ENCODE results near the gene CCDC74A. TPM values are rescaled to one million over a fixed set of nuclear protein-coding genes. Genes with fewer than 3 reads are reported as not detected.

Gene CCDC74A
- total and polyA plus RNA-seq, 9 of the 15 experiments (the other 6 are each of a cell fraction or from before 2014, with no cell fraction given), result 1.1 to 38.1 (median 9.6) TPM

DNA sequence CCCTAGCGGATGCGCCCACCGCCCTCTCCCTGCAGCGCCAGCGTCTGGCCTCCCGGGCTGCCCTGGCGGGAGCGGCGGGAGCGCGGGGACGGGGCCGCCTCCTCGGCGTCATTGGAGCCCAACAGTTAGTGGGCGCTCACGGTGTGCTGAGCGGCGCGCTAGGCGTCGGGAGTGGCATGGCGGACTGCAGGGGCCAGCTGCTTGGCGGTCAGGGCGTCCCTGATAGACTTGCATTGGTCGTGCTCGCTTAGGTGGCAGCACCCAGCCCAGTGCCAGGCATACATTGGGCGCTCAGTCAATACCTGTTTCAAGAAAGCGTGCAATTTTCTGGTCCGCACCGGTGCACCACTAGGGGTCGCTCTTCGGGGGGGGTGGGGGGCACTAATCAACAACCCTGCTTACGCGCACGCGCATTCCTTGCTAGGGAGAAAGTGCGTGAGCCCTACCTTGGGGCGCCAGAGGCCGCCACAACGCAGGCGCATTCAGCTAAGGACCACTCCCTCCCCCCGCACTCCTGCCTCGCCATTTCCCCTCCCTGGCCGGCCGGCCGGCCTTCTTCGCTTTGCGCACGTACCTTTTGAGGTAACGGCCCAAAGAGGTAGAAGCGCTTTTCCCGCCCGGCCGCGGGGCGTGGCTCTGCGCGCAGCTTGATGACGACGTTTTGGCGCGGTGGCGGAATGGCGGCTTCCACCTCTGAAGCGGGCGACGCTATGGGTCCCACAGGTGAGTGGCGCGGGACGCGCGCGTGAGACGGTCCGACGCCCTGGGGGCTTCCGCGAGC is 35.1 kb upstream of the CCDC74A start (continued):
- 0 out of 2 replicates have a peak, but pooled peaks have one; percentile 6 for TF ChIP-seq NFE2 (IDR thresholded peaks at IDR 0.05; ENCODE audit: low read depth)
- TF ChIP-seq KLF6 (CRISPR knock-in tag; IDR thresholded peaks at IDR 0.05; ENCODE audit: borderline replicate concordance), result peak; percentile 92
- TF ChIP-seq NR2C2 (CRISPR knock-in tag; IDR thresholded peaks at IDR 0.05), result no peak
- peak; percentile 49; the same call in 1 of the 2 replicates for TF ChIP-seq NR2C2 (tag; IDR thresholded peaks at IDR 0.05)
- no peak for TF ChIP-seq ZNF197 (CRISPR knock-in tag; IDR thresholded peaks at IDR 0.05; ENCODE audit: low read depth)
- TF ChIP-seq, protein P1, sequence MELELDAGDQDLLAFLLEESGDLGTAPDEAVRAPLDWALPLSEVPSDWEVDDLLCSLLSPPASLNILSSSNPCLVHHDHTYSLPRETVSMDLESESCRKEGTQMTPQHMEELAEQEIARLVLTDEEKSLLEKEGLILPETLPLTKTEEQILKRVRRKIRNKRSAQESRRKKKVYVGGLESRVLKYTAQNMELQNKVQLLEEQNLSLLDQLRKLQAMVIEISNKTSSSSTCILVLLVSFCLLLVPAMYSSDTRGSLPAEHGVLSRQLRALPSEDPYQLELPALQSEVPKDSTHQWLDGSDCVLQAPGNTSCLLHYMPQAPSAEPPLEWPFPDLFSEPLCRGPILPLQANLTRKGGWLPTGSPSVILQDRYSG (tag; conservative IDR thresholded peaks at IDR 0.05; ENCODE audit: low read depth), result no peak
- TF ChIP-seq FOXK2 (conservative IDR thresholded peaks at IDR 0.05 in 1 of 2, IDR thresholded peaks at IDR 0.05 in 1 of 2; ENCODE audit: low read depth in 2 of 2), result peak; percentile 95 to 96
- TF ChIP-seq, protein P2, sequence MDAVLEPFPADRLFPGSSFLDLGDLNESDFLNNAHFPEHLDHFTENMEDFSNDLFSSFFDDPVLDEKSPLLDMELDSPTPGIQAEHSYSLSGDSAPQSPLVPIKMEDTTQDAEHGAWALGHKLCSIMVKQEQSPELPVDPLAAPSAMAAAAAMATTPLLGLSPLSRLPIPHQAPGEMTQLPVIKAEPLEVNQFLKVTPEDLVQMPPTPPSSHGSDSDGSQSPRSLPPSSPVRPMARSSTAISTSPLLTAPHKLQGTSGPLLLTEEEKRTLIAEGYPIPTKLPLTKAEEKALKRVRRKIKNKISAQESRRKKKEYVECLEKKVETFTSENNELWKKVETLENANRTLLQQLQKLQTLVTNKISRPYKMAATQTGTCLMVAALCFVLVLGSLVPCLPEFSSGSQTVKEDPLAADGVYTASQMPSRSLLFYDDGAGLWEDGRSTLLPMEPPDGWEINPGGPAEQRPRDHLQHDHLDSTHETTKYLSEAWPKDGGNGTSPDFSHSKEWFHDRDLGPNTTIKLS (IDR thresholded peaks at IDR 0.05; ENCODE audit: borderline replicate concordance, low read depth), result 0 out of 2 replicates have a peak, but pooled peaks have one; percentile 27
- TF ChIP-seq, protein P3, sequence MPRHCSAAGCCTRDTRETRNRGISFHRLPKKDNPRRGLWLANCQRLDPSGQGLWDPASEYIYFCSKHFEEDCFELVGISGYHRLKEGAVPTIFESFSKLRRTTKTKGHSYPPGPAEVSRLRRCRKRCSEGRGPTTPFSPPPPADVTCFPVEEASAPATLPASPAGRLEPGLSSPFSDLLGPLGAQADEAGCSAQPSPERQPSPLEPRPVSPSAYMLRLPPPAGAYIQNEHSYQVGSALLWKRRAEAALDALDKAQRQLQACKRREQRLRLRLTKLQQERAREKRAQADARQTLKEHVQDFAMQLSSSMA (CRISPR knock-in tag; IDR thresholded peaks at IDR 0.05), result no peak
- TF ChIP-seq ZNF766 (CRISPR knock-in tag; conservative IDR thresholded peaks at IDR 0.05), result no peak
- TF ChIP-seq ZNF165 (CRISPR knock-in tag; IDR thresholded peaks at IDR 0.05; ENCODE audit: borderline replicate concordance), result no peak
- TF ChIP-seq U2AF1 (optimal IDR thresholded peaks at IDR 0.05; ENCODE audit: low read depth, low read length), result no peak
- TF ChIP-seq, protein P4, sequence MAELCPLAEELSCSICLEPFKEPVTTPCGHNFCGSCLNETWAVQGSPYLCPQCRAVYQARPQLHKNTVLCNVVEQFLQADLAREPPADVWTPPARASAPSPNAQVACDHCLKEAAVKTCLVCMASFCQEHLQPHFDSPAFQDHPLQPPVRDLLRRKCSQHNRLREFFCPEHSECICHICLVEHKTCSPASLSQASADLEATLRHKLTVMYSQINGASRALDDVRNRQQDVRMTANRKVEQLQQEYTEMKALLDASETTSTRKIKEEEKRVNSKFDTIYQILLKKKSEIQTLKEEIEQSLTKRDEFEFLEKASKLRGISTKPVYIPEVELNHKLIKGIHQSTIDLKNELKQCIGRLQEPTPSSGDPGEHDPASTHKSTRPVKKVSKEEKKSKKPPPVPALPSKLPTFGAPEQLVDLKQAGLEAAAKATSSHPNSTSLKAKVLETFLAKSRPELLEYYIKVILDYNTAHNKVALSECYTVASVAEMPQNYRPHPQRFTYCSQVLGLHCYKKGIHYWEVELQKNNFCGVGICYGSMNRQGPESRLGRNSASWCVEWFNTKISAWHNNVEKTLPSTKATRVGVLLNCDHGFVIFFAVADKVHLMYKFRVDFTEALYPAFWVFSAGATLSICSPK (IDR thresholded peaks at IDR 0.05; ENCODE audit: borderline replicate concordance), result no peak
- peak; percentile 59; the same call in 1 of the 2 replicates for TF ChIP-seq KLF13 (tag; IDR thresholded peaks at IDR 0.05; ENCODE audit: borderline replicate concordance, low read depth)
- TF ChIP-seq NFRKB (IDR thresholded peaks at IDR 0.05; ENCODE audit: low read depth), result peak; percentile 63; the same call in 1 of the 2 replicates
- no peak for TF ChIP-seq ZNF134 (CRISPR knock-in tag; conservative IDR thresholded peaks at IDR 0.05)
- TF ChIP-seq, protein P5, sequence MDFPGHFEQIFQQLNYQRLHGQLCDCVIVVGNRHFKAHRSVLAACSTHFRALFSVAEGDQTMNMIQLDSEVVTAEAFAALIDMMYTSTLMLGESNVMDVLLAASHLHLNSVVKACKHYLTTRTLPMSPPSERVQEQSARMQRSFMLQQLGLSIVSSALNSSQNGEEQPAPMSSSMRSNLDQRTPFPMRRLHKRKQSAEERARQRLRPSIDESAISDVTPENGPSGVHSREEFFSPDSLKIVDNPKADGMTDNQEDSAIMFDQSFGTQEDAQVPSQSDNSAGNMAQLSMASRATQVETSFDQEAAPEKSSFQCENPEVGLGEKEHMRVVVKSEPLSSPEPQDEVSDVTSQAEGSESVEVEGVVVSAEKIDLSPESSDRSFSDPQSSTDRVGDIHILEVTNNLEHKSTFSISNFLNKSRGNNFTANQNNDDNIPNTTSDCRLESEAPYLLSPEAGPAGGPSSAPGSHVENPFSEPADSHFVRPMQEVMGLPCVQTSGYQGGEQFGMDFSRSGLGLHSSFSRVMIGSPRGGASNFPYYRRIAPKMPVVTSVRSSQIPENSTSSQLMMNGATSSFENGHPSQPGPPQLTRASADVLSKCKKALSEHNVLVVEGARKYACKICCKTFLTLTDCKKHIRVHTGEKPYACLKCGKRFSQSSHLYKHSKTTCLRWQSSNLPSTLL (IDR thresholded peaks at IDR 0.05), result no peak

Measured in K562 (cell line).